Loucy (cell line): ENCODE data around the gene DZANK1.

Source experiments
- H2AFZ ChIP-seq: fragments of 200-600 bp; sonication (generic); 2 replicates; pipeline ENCODE4 v1.6.0; 2016; ENCODE audit warnings: antibody characterized with exemption, mild to moderate bottlenecking, low read length, moderate library complexity
- H3F3A ChIP-seq: fragments of 200-600 bp; 2 replicates; pipeline ENCODE4 v1.6.0; 2016; ENCODE audit warnings: antibody characterized with exemption, low read depth, mild to moderate bottlenecking
- H3K27me3 ChIP-seq: fragments of 200-600 bp; sonication (generic); 2 replicates; pipeline ENCODE4 v1.6.1; 2014; ENCODE audit warnings: low read length, mild to moderate bottlenecking; ENCODE audit not compliant: insufficient read depth, poor library complexity, severe bottlenecking
- H3K36me3 ChIP-seq: fragments of 200-600 bp; sonication (generic); 2 replicates; pipeline ENCODE4 v1.6.1; 2016; ENCODE audit warnings: low read length; ENCODE audit not compliant: insufficient read depth
- H3K4me1 ChIP-seq: fragments of 200-600 bp; sonication (generic); 2 replicates; pipeline ENCODE4 v1.5.1; 2014; ENCODE audit warnings: low read length, mild to moderate bottlenecking; ENCODE audit not compliant: insufficient read depth, poor library complexity, severe bottlenecking
- H3K4me2 ChIP-seq: fragments of 200-600 bp; sonication (generic); 2 replicates; pipeline ENCODE4 v1.6.0; 2014; ENCODE audit warnings: antibody characterized with exemption, low read length, low read depth, mild to moderate bottlenecking; ENCODE audit not compliant: poor library complexity, severe bottlenecking
- H3K4me3 ChIP-seq: fragments of 200-600 bp; sonication (generic); 2 replicates; pipeline ENCODE4 v1.5.1; 2014; ENCODE audit warnings: low read length, mild to moderate bottlenecking, mixed read lengths; ENCODE audit not compliant: poor library complexity, severe bottlenecking
- H3K79me2 ChIP-seq: fragments of 200-600 bp; sonication (generic); 2 replicates; pipeline ENCODE4 v1.6.1; 2014; ENCODE audit warnings: low read length; ENCODE audit not compliant: insufficient read depth
- H3K9ac ChIP-seq: fragments of 200-600 bp; sonication (generic); 2 replicates; pipeline ENCODE4 v1.6.0; 2014; ENCODE audit warnings: mild to moderate bottlenecking, low read depth, low read length, moderate library complexity; ENCODE audit not compliant: poor library complexity, severe bottlenecking
- H3K9me2 ChIP-seq: fragments of 200-600 bp; sonication (generic); replicated peaks from 2 replicates; pipeline ENCODE4 v1.6.1; 2016; ENCODE audit warnings: low read depth, low read length, mixed read lengths
- H3K9me3 ChIP-seq: fragments of 200-600 bp; sonication (generic); 2 replicates; pipeline ENCODE4 v1.6.1; 2014; ENCODE audit warnings: mild to moderate bottlenecking, antibody characterized with exemption, low read length, low read depth; ENCODE audit not compliant: insufficient read depth
- H4K20me1 ChIP-seq: fragments of 200-600 bp; sonication (generic); 2 replicates; pipeline ENCODE4 v1.6.0; 2014; ENCODE audit warnings: antibody characterized with exemption, low read length, mild to moderate bottlenecking; ENCODE audit not compliant: insufficient read depth, poor library complexity, severe bottlenecking
- EZH2phosphoT487 ChIP-seq: fragments of 200-600 bp; IDR thresholded peaks from 2 replicates; pipeline ENCODE4 v1.6.1; 2018; ENCODE audit warnings: antibody characterized with exemption, mild to moderate bottlenecking, moderate library complexity, borderline replicate concordance
- TF ChIP-seq, protein P1 (sequence below): fragments of 200-600 bp; sonication (generic); conservative IDR thresholded peaks from 2 replicates; pipeline ENCODE4 v1.5.1; 2014; ENCODE audit warnings: mild to moderate bottlenecking, antibody characterized with exemption, low read length

The DZANK1 gene

DNA sequence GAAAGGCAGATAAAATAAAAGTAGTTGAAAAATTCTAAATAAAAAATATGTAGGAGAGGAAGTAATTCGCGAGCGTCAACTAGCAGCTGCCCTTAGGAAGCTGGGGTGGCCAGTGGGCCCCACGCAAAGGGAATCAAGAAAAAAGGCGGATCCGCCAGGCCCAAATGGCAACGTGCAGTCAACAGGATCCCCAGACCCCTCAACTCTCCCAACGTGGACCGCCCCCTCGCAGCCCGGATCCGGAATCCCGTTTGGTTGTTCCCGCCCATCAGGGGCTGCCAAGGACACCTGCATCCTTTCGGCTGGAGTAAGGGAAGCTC lies 296 bp downstream of the DZANK1 start:
- H2AFZ ChIP-seq = peak overlapping the region; percentile 85
- peak overlapping the region; percentile 85 for H3K9ac ChIP-seq
- TF ChIP-seq EZH2phosphoT487 = no peak
- TF ChIP-seq, protein P1, sequence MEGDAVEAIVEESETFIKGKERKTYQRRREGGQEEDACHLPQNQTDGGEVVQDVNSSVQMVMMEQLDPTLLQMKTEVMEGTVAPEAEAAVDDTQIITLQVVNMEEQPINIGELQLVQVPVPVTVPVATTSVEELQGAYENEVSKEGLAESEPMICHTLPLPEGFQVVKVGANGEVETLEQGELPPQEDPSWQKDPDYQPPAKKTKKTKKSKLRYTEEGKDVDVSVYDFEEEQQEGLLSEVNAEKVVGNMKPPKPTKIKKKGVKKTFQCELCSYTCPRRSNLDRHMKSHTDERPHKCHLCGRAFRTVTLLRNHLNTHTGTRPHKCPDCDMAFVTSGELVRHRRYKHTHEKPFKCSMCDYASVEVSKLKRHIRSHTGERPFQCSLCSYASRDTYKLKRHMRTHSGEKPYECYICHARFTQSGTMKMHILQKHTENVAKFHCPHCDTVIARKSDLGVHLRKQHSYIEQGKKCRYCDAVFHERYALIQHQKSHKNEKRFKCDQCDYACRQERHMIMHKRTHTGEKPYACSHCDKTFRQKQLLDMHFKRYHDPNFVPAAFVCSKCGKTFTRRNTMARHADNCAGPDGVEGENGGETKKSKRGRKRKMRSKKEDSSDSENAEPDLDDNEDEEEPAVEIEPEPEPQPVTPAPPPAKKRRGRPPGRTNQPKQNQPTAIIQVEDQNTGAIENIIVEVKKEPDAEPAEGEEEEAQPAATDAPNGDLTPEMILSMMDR = no peak
- H3K9me2 ChIP-seq = no peaks in the 10 kb centered on the region
- H3K27me3 ChIP-seq = no peaks in the 10 kb centered on the region
- H4K20me1 ChIP-seq = peaks cover 3% of the 10 kb centered on the region
- H3F3A ChIP-seq = no peaks in the 10 kb centered on the region
- peak overlapping the region; percentile 84 for H3K4me2 ChIP-seq
- peaks cover 21% of the 10 kb centered on the region for H3K79me2 ChIP-seq
- H3K36me3 ChIP-seq = no peaks in the 10 kb centered on the region
- H3K4me1 ChIP-seq = peaks cover 10% of the 10 kb centered on the region
- H3K4me3 ChIP-seq = peak overlapping the region; percentile 94
- no peaks in the 10 kb centered on the region for H3K9me3 ChIP-seq

DNA sequence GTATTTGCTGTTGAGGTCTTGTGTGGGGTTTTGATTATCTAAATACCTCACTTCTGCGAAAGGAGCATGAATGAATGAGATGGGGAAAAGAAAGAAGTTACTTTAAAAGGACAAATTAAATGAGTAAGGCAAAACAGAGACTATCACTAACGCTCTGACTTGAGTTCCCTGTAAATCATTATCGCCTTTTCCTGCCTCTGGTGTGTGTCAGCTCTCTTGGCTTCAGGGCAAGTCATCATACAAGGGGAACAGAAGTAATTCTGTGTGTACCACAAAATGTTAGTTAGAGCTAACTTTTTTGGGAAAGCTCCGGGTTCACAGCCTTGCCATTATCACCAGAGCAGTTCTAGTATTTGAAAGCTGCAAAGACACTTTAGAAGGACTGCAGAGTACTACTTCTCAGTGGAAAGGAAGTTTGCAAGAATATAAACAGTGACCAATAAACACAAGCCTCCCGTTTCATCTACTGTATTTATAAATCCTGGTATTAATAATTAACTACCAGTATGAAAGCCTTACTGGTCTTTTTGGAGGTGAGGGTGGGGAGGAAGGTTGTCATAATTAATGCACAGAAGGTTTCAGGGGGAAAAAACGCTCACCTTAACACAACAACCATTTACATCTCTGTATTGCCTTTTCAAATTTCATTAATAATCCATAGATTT lies 1.2 kb downstream of the DZANK1 start:
- peaks cover 3% of the 10 kb centered on the region for H4K20me1 ChIP-seq
- no peaks in the 10 kb centered on the region for H3K9me3 ChIP-seq
- TF ChIP-seq, protein P1 = no peak
- TF ChIP-seq EZH2phosphoT487 = no peak
- H3K36me3 ChIP-seq = no peaks in the 10 kb centered on the region
- H3K4me2 ChIP-seq = peak overlapping the region; percentile 84
- H3K9me2 ChIP-seq = no peaks in the 10 kb centered on the region
- peak overlapping the region; percentile 94 for H3K4me3 ChIP-seq
- no peak overlapping the region for H2AFZ ChIP-seq
- H3K79me2 ChIP-seq = peaks cover 21% of the 10 kb centered on the region
- H3F3A ChIP-seq = no peaks in the 10 kb centered on the region
- H3K27me3 ChIP-seq = no peaks in the 10 kb centered on the region
- peak overlapping the region; percentile 85 for H3K9ac ChIP-seq
- H3K4me1 ChIP-seq = peaks cover 10% of the 10 kb centered on the region

DNA sequence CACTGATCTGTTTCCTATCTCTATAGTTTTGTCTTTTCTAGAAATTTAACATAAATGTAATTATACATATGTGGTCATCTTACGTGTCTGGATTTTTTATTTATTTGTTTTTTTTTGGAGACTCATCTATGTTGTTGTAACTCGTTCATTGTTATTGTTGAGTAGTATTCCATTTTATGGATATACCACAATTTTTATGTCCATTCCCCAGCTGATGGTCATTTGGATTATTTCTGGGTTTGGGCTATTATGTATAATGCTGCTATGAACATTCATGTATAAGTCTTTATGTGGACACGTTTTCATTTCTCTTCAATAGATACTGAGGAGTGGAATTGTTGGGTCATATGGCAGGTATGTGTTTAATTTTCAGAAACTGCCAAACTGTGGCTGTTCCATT lies 10.2 kb downstream of the DZANK1 start:
- Histone ChIP-seq H3K9ac (no peak overlapping the region), H3F3A (no peaks in the 10 kb centered on the region), H3K27me3 (no peaks in the 10 kb centered on the region), H3K9me2 (no peaks in the 10 kb centered on the region), H3K79me2 (no peaks in the 10 kb centered on the region), H3K9me3 (no peaks in the 10 kb centered on the region; the same call in 1 of the 2 replicates), H3K4me2 (no peak overlapping the region), H4K20me1 (no peaks in the 10 kb centered on the region), H2AFZ (no peak overlapping the region), H3K4me1 (no peaks in the 10 kb centered on the region), H3K4me3 (no peak overlapping the region), H3K36me3 (no peaks in the 10 kb centered on the region)
- TF ChIP-seq, protein P1 = no peak
- no peak for TF ChIP-seq EZH2phosphoT487
